ENCODE measurements around the gene ATAT1. TPM values are rescaled to one million over a fixed set of nuclear protein-coding genes. Genes with fewer than 3 reads are reported as not detected.

Gene ATAT1
- total and polyA plus RNA-seq, 2 of the 4 experiments (the other 2 are of a cell fraction): 5.6 to 15.5 TPM

GRCh38 chr6:30601815-30602641 is 24.6 kb upstream of the ATAT1 start:
- H3K79me1 ChIP-seq (ENCODE audit: low read depth in 1 of 2, low read length in 2 of 2): peaks cover 12 to 41% of the 10 kb centered on the region in 2 experiments; a peak in 3 of 4 replicates
- H3K36me3 ChIP-seq (ENCODE audit: control insufficient read depth, insufficient read depth, low read length): peaks cover 65% of the 10 kb centered on the region
- no TSS peak for BruUV-seq (replicated peaks)
- no peak overlapping the region for H4K8ac ChIP-seq (ENCODE audit: low read depth in 2 of 2, low read length in 2 of 2)
- no peak overlapping the region for H2AFZ ChIP-seq (replicated peaks; ENCODE audit: low read length, poor library complexity)
- intact Hi-C loops (cut with micrococcal nuclease) (no loop called here), in situ Hi-C loops (cut with MboI; ENCODE audit: low sequenced_read_pairs) (no loop called here), dilution Hi-C loops (cut with HindIII; ENCODE audit: low sequenced_read_pairs, unreplicated experiment) (no loop called here)
- no peak overlapping the region for H3K27ac ChIP-seq (ENCODE audit: insufficient read depth, low read length)
- no peak for ATAC-seq (ENCODE audit: low read depth)
- H3K9me3 ChIP-seq (ENCODE audit: control insufficient read depth, insufficient read depth, low read length): no peaks in the 10 kb centered on the region
- no peak overlapping the region for H3K18ac ChIP-seq (ENCODE audit: low read depth, low read length)
- H3K9ac ChIP-seq (ENCODE audit: low read depth, low read length): no peak overlapping the region
- H3K14ac ChIP-seq (replicated peaks; ENCODE audit: low read depth, low read length): no peak overlapping the region
- no peak overlapping the region for H3K56ac ChIP-seq (ENCODE audit: extremely low read depth, insufficient read depth, low read length)
- no peak overlapping the region for H2AK5ac ChIP-seq (ENCODE audit: low read depth, low read length)
- no peak overlapping the region for H4K91ac ChIP-seq (ENCODE audit: insufficient read depth, low read depth, low read length)
- H3K4ac ChIP-seq (ENCODE audit: low read depth, low read length): no peak overlapping the region
- no peak for DNase-seq
- ChIA-PET CTCF (no interaction called here), POLR2A (ENCODE audit: unreplicated experiment) (interaction anchor here (2.2 kb wide), 1 partner anchor 13 kb away, joined by 8 read pairs; no protein-coding TSS in a partner anchor)
- no peak overlapping the region for H2BK20ac ChIP-seq (ENCODE audit: low read depth, low read length)
- WGBS, 2 experiments (ENCODE audit: extremely low coverage in 2 of 2, insufficient read length in 1 of 2): 89% methylated on average over 5 of the region's 39 CpGs; no CpG with 5 or more reads in 1 of the 2 experiments
- H3K27me3 ChIP-seq (ENCODE audit: control insufficient read depth, insufficient read depth, low read length): no peaks in the 10 kb centered on the region
- no peak overlapping the region for H2BK120ac ChIP-seq (ENCODE audit: low read depth, low read length)
- no peak overlapping the region for H2BK5ac ChIP-seq (ENCODE audit: low read depth, low read length, poor library complexity, severe bottlenecking)
- no peaks in the 10 kb centered on the region for H3K4me1 ChIP-seq (ENCODE audit: control insufficient read depth, insufficient read depth, low read length)
- H2AK9ac ChIP-seq (replicated peaks; ENCODE audit: low read depth, low read length, poor library complexity): no peak overlapping the region
- TF ChIP-seq RAD21 (IDR thresholded peaks at IDR 0.05; ENCODE audit: low read length) (no peak), MAZ (IDR thresholded peaks at IDR 0.05; ENCODE audit: borderline replicate concordance, low read depth, low read length) (no peak), RFX5 (IDR thresholded peaks at IDR 0.05; ENCODE audit: low read depth, low read length) (no peak), RCOR1 (IDR thresholded peaks at IDR 0.05; ENCODE audit: insufficient replicate concordance, low read length) (no peak), CEBPB (IDR thresholded peaks at IDR 0.05; ENCODE audit: low read depth, low read length) (no peak), BHLHE40 (IDR thresholded peaks at IDR 0.05; ENCODE audit: low read depth, low read length) (no peak), NFE2L2 (IDR thresholded peaks at IDR 0.05; ENCODE audit: low read depth, low read length) (no peak), SMC3 (IDR thresholded peaks at IDR 0.05; ENCODE audit: low read depth, low read length) (no peak), CTCF (conservative IDR thresholded peaks at IDR 0.05; ENCODE audit: low read depth, low read length) (no peak), USF2 (IDR thresholded peaks at IDR 0.05; ENCODE audit: low read depth, low read length) (no peak), MXI1 (IDR thresholded peaks at IDR 0.05; ENCODE audit: borderline replicate concordance, low read depth, low read length) (no peak), POLR2A (IDR thresholded peaks at IDR 0.05; ENCODE audit: low read depth, low read length) (no peak), FOS (IDR thresholded peaks at IDR 0.05; ENCODE audit: low read depth, low read length) (no peak)
- no peak overlapping the region for H4K5ac ChIP-seq (ENCODE audit: low read depth, low read length)
- no peak overlapping the region for H3K23ac ChIP-seq (ENCODE audit: low read depth, low read length)
- H3K9me1 ChIP-seq (ENCODE audit: insufficient read depth, low read length): 0 out of 2 replicates have a peak, but pooled peaks cover 5% of the 10 kb centered on the region
- no peak overlapping the region for H2BK15ac ChIP-seq (ENCODE audit: low read depth, low read length)
- H3K4me2 ChIP-seq (ENCODE audit: low read depth, low read length): no peak overlapping the region
- no peak overlapping the region for H3K4me3 ChIP-seq (ENCODE audit: insufficient read depth, low read depth, low read length)
- H4K20me1 ChIP-seq (ENCODE audit: insufficient read depth, low read length): peaks cover 58% of the 10 kb centered on the region
